DOHH2 (cell line): ENCODE measurements around the gene ICE2.

ENCODE experiments used
- H3F3A ChIP-seq: fragments of 200-600 bp; sonication (generic), shearing (Covaris generic); 2 replicates; pipeline ENCODE4 v1.6.0; 2016; ENCODE audit warnings: antibody characterized with exemption, mild to moderate bottlenecking; ENCODE audit not compliant: control insufficient read depth, insufficient read depth
- H3K27ac ChIP-seq: fragments of 200-600 bp; sonication (generic); 2 replicates; pipeline ENCODE4 v1.5.1; 2014; ENCODE audit warnings: low read depth, mild to moderate bottlenecking, low read length, moderate library complexity
- H3K27me3 ChIP-seq: fragments of 200-600 bp; sonication (generic); 2 replicates; pipeline ENCODE4 v1.6.1; 2014; ENCODE audit warnings: mild to moderate bottlenecking, low read length, mixed read lengths; ENCODE audit not compliant: control insufficient read depth
- H3K36me3 ChIP-seq: fragments of 200-600 bp; sonication (generic); 2 replicates; pipeline ENCODE4 v1.6.1; 2014; ENCODE audit warnings: mild to moderate bottlenecking, low read length, moderate library complexity, mixed read lengths; ENCODE audit not compliant: control insufficient read depth
- H3K4me1 ChIP-seq: fragments of 200-600 bp; sonication (generic); 2 replicates; pipeline ENCODE4 v1.6.1; 2014; ENCODE audit warnings: mild to moderate bottlenecking, low read length, mixed read lengths; ENCODE audit not compliant: control insufficient read depth
- H3K4me2 ChIP-seq: fragments of 200-600 bp; sonication (generic); 2 replicates; pipeline ENCODE4 v1.6.0; 2014; ENCODE audit warnings: mild to moderate bottlenecking, low read length, moderate library complexity
- H3K4me3 ChIP-seq: fragments of 200-600 bp; sonication (generic); 2 replicates; pipeline ENCODE4 v1.5.1; 2014; ENCODE audit warnings: mild to moderate bottlenecking, low read length, mixed read lengths
- H3K79me2 ChIP-seq: fragments of 200-600 bp; sonication (generic); 2 replicates; pipeline ENCODE4 v1.6.1; 2014; ENCODE audit warnings: mild to moderate bottlenecking, low read length, mixed read lengths; ENCODE audit not compliant: control insufficient read depth
- H3K9me2 ChIP-seq: fragments of 200-600 bp; sonication (generic); replicated peaks from 2 replicates; pipeline ENCODE4 v1.6.1; 2014; ENCODE audit warnings: mild to moderate bottlenecking, low read length, mixed read lengths; ENCODE audit not compliant: control insufficient read depth
- H3K9me3 ChIP-seq: fragments of 200-600 bp; sonication (generic); 2 replicates; pipeline ENCODE4 v1.6.1; 2014; ENCODE audit warnings: antibody characterized with exemption, low read length, mixed read lengths; ENCODE audit not compliant: control insufficient read depth, insufficient read depth
- H4K20me1 ChIP-seq: fragments of 200-600 bp; sonication (generic); 2 replicates; pipeline ENCODE4 v1.6.0; 2014; ENCODE audit warnings: low read depth, mild to moderate bottlenecking, antibody characterized with exemption, low read length, moderate library complexity; ENCODE audit not compliant: control insufficient read depth, insufficient read depth
- CTCF ChIP-seq: fragments of 200-600 bp; sonication (generic); IDR thresholded peaks from one replicate; pipeline ENCODE4 v1.5.1; 2014; ENCODE audit warnings: antibody characterized with exemption, mild to moderate bottlenecking, low read depth, low read length; ENCODE audit not compliant: poor library complexity, severe bottlenecking
- EZH2phosphoT487 ChIP-seq: fragments of 200-600 bp; sonication (generic); IDR thresholded peaks from 2 replicates; pipeline ENCODE4 v1.6.1; 2017; ENCODE audit warnings: borderline replicate concordance, mild to moderate bottlenecking, antibody characterized with exemption, low read length, moderate library complexity, mixed read lengths

The ICE2 gene

DNA sequence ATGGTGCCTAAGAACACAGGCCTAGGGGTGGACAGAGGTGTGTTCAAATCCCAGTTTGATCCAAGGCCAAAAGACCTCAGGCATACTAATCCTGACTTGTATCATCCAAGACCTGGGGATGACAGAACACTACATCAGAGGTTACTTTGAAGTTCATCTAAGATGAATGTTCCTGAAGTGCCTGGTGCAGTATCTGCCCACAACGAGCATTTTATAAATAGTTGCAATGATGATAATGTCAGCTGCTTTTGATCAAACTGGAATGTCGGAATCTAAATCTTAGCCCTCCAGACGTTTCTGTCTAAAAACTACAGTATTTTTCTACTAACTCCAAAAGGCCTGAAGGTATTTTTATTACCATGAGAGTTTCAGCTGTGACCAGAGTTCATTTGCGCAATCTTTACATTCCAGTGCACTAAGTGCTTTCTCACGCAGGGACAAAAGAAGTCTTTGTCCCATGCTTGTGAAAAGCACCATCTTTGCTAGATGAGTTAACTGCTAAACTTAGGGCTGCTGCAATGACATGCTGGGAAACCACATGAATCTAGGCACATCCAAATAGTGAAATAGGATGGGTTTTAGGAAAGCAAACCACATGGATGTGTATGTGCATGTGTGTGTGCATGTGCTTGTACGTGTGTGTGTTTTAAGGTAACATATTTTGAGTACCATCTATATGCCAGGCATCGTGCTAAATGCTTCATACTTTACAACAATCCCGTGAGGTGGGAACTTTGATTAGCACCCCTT is 99.2 kb downstream of the ICE2 start:
- H4K20me1 ChIP-seq, result no peaks in the 10 kb centered on the region
- no peaks in the 10 kb centered on the region for H3K9me3 ChIP-seq
- H3K27ac ChIP-seq, result no peak overlapping the region
- H3K4me3 ChIP-seq, result no peak overlapping the region
- TF ChIP-seq CTCF (no peak), EZH2phosphoT487 (no peak)
- no peaks in the 10 kb centered on the region for H3K79me2 ChIP-seq
- no peak overlapping the region for H3K4me2 ChIP-seq
- H3K27me3 ChIP-seq, result no peaks in the 10 kb centered on the region
- H3K9me2 ChIP-seq, result no peaks in the 10 kb centered on the region
- no peaks in the 10 kb centered on the region for H3K36me3 ChIP-seq
- H3K4me1 ChIP-seq, result no peaks in the 10 kb centered on the region
- no peaks in the 10 kb centered on the region for H3F3A ChIP-seq

DNA sequence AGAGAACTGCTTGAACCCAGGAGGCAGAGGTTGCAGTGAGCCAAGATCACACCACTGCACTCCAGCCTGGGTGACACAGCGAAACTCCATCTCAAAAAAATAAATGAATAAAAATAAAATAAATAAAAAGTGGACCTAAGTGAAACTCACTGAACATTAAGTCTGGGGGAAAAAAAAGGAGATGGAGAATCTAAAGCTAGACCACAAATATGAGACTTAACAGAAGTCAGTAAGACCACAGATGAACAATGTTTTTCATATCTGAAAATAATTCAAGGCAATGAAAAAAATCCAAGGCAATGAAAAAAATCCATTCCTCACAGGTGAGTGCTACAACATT is 99.8 kb downstream of the ICE2 start:
- H3K27me3 ChIP-seq, result no peaks in the 10 kb centered on the region
- H3F3A ChIP-seq, result no peaks in the 10 kb centered on the region
- TF ChIP-seq EZH2phosphoT487 (no peak), CTCF (no peak)
- no peaks in the 10 kb centered on the region for H3K36me3 ChIP-seq
- H3K27ac ChIP-seq, result no peak overlapping the region
- no peaks in the 10 kb centered on the region for H3K79me2 ChIP-seq
- no peaks in the 10 kb centered on the region for H4K20me1 ChIP-seq
- H3K9me2 ChIP-seq, result no peaks in the 10 kb centered on the region
- H3K9me3 ChIP-seq, result no peaks in the 10 kb centered on the region
- H3K4me2 ChIP-seq, result no peak overlapping the region
- H3K4me1 ChIP-seq, result no peaks in the 10 kb centered on the region
- H3K4me3 ChIP-seq, result no peak overlapping the region

- no peaks in the 10 kb centered on the region for H3K36me3 ChIP-seq
- no peaks in the 10 kb centered on the region for H3F3A ChIP-seq
- no peak overlapping the region for H3K27ac ChIP-seq
- H4K20me1 ChIP-seq, result no peaks in the 10 kb centered on the region
- H3K79me2 ChIP-seq, result no peaks in the 10 kb centered on the region
- H3K9me3 ChIP-seq, result no peaks in the 10 kb centered on the region
- no peak overlapping the region for H3K4me2 ChIP-seq
- no peaks in the 10 kb centered on the region for H3K27me3 ChIP-seq
- TF ChIP-seq CTCF (no peak), EZH2phosphoT487 (no peak)
- H3K4me3 ChIP-seq, result no peak overlapping the region
- H3K4me1 ChIP-seq, result no peaks in the 10 kb centered on the region
- H3K9me2 ChIP-seq, result no peaks in the 10 kb centered on the region
These were observed 102.3 kb downstream of the ICE2 start for GRCh38 chr15:60376677-60377095.
